HG02885 (cell line): ENCODE measurements around the gene CPEB2.
A peak's percentile ranks its signal among the peaks of the same experiment; 100 is the strongest.

Experiments
- ATAC-seq: cut with Tn5 transposase; IDR thresholded peaks from one replicate; pipeline ENCODE4 v1.9.1; 2021; ENCODE audit warnings: mild to moderate bottlenecking; ENCODE audit not compliant: unreplicated experiment, poor library complexity

The CPEB2 gene

DNA sequence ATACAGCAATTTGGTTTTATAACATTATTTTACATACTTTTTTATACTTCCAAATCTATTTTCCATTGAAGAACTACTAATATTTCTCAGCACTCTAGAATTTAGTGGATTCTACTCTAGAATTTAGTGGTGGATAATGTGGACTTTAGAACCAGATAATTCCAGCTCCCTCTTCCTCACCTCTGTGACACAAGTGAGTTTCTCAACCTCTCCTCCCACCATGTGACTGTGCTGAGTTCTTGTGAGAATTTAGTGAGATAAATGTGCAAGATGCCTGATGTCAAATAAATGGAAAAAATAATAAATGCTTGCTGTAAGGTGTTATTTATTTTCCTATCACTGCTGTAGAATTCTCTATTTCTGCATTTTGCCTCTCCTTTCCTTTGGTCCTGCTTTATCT is 107.3 kb downstream of the CPEB2 start:
- no peak for ATAC-seq

DNA sequence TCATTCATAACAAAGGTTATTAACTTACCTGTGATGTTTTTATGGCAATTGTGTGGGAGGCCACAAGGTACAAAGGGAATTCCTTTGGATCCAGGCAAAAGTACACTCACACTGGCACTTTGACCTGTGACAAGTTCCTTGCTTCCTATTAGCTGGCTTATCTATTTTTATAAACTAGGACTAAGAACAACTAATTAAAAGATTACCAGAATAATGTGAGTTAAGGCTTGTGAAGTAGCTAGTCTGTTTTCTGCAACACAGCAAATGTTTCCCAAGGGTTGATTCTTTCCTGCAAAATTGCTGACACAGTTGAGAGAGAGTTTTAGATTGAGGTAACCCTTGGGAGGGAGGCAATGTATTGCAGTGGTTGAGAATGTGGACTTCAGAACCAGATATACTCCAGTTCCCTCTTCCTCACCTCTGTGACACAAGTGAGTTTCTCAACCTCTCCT is 107.9 kb downstream of the CPEB2 start:
- no peak for ATAC-seq

DNA sequence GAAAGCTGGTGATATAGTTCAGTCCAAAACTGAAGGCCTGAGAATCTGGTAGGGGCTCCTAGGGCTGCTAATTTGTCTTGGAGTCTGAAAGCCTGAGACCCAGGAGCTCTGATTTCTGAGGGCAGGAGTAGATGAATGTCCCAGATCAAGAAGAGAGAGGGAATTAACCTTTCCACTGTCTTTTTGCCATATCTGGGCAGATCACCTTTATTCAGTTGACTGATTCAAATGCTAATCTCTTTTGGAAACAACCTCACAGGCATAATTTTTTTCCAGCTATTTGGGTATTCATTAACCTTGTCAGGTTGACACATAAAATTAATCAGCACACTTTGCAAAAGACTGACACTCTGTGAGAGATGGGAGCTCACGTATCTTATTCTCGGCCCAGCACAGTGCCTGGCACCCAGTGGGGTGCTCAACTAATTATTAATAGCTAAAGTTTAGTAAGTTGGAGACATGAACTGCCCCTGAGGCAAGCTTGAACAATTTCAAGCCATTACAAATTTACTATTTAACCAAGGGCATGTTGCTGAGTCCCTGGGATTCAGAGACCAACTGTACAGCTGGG is 114.3 kb downstream of the CPEB2 start:
- no peak for ATAC-seq

DNA sequence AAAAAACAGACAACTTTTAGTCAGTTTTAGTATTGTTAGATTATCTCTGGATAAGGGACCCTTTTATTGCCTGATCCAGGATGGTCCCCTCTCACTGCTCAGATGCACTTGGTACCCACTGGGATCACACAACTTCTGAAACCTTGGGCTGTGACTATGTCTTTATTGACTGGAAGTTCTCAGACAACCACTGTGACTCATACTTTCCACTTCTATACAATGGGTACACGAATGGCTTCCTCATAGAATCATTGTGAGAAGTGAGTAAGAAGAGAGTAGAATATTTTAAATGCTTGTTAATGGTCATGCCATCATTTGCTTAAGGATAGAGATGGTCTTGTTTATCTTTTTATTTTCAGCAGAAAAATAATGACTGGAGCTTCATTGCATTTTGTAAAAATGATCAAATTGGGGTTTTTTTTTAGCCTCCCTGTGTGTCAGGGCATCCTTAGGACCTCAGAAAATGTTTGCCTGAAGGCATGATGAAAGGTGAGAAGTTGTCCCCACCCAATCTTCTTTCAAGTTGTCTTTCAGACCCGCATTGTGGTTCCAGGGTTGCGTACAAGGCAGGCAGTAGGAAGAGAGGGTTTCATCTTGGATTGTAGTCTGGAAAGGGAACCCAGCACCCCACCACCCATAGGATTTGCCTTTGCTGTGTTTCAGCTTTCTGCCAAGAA is 115.1 kb downstream of the CPEB2 start:
- ATAC-seq, result peak; percentile 72

DNA sequence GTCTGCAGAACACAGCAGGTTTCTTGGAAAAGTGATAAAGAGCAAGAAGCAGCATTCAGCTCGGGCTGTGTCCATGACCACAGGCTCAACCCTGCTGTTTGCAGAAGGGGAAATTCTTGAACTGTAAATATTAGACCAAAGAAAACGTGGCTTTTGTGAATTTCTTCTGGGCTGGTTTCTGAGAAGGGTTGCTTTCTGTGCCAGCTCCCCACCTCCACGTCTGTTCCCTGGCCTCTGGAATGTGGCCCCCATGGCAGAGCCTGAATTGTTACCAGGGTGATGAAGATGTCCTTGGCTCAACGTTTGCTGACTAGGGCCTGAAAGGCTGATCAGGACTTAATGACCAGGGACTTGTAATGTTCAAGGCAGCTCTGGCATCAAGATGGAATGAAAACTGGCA is 116.0 kb downstream of the CPEB2 start:
- ATAC-seq, result no peak
